ENCODE data around the gene ST8SIA3.

- no peak for TF ChIP-seq CTCF (IDR thresholded peaks at IDR 0.05; ENCODE audit: insufficient read depth, low read length)
- TF ChIP-seq POLR2AphosphoS5 (IDR thresholded peaks at IDR 0.05; ENCODE audit: low read depth) = no peak
Measured at GRCh38 chr18:57390044-57390443, 37.7 kb downstream of the ST8SIA3 start.
